K562 (cell line): Measurements from ENCODE around the gene EFS. TPM values are rescaled to one million over a fixed set of nuclear protein-coding genes. Genes with fewer than 3 reads are reported as not detected.

Experiments used
- SFPQ ChIP-seq: fragments of 200-400 bp; formaldehyde crosslinking; IDR thresholded peaks from 2 replicates; pipeline ENCODE4 v1.6.1; 2017; ENCODE audit warnings: mild to moderate bottlenecking, low read depth, low read length, moderate library complexity
- ZNF197 ChIP-seq: fragments of 200-800 bp; sonication (Bioruptor generic); IDR thresholded peaks from 2 replicates; pipeline ENCODE4 v1.6.1; 2016; ENCODE audit warnings: low read depth, missing genetic modification characterization, missing compliant biosample characterization
- ZNF239 ChIP-seq: fragments of 250-450 bp; sonication (Bioruptor Pico); IDR thresholded peaks from 2 replicates; pipeline ENCODE4 v1.4.0; 2020; ENCODE audit warnings: mild to moderate bottlenecking
- ZNF274 ChIP-seq: IDR thresholded peaks from 2 replicates; pipeline ENCODE4 v1.6.1; 2011; ENCODE audit warnings: low read depth, mild to moderate bottlenecking, low read length, moderate library complexity, borderline replicate concordance
- microRNA counts: library from miRNA; unstranded; fragments of <30 nt; microRNA quantifications from one replicate; lab custom pipeline; 2016
- microRNA-seq: library from miRNA; unstranded; fragments of <30 nt; microRNA quantifications from one replicate; pipeline ENCODE4, GENCODE V29; 2018; ENCODE audit warnings: borderline microRNAs expressed
- polyA plus RNA-seq, 8 experiments: library from polyadenylated mRNA; depleted of rRNA in 4 of 8; stranded (reverse) in 5 of 8; unstranded in 3 of 8; fragments of >200 nt; fragmentation: Nextera tagmentation in 2 of 8; fragmentation: Illumina TruSeq in 1 of 8; extraction: Ambion mirVana in 2 of 8; extraction: Trizol in 1 of 8; gene quantifications; 2 replicates each; pipeline versions ENCODE4 v1.2.1 to v1.2.3, GENCODE V29; 2011 to 2014; ENCODE audit warnings: inconsistent platforms in 1 of 8, missing spikeins in 1 of 8
- small RNA-seq: library from RNA; depleted of rRNA; stranded (forward); fragments of <200 nt; gene quantifications from one replicate; pipeline ENCODE3, GENCODE V24; 2014
- total RNA-seq, 7 experiments: library from RNA; depleted of rRNA in 6 of 7; stranded (reverse); fragments of >200 nt in 6 of 7; fragmentation: Illumina TruSeq in 2 of 7; extraction: Trizol in 2 of 7; gene quantifications; 2 replicates each; pipeline versions ENCODE4 v1.2.1 to v1.2.3, GENCODE V29; 2011 to 2021; ENCODE audit warnings: low replicate concordance in 1 of 7

Gene EFS
- total and polyA plus RNA-seq, 9 of the 15 experiments (the other 6 are each of a cell fraction or from before 2014, with no cell fraction given), result 0.01 to 0.03 TPM; not detected in 7

- TF ChIP-seq ZNF274 (no peak), SFPQ (no peak), ZNF239 (no peak), ZNF197 (CRISPR knock-in tag) (no peak)
These were observed 58.4 kb downstream of the EFS start, which contains the start of gene BCL2L2 (continued) for GRCh38 chr14:23306412-23307145.

MicroRNA genes within 50 kb of the gene (microRNA counts, 767-probe panel; counts per million panel counts)
- not detected for microRNA hsa-miR-208a (lab: Ali Mortazavi, UCI)

Small RNAs within 50 kb of the gene (microRNA-seq; reads per million reads assigned to microRNA genes)
- not detected for gene MIR208A

Small RNAs within 50 kb of the gene (small RNA-seq; reads per million reads assigned to genes)
- gene MIR208A, result not detected

Other genes starting within 250 kb of the EFS start
Only the 7 nearest of the 17 such genes appear.
- 2.8 and 3.2 TPM in 2 replicates for gene PPP1R3E, start 62.3 kb downstream of the EFS start, total RNA-seq (2014; rRNA removed)
- gene PPP1R3E, start 62.3 kb downstream of the EFS start, total RNA-seq (2014; rRNA removed; fragmentation: Illumina TruSeq; extraction: Trizol), result 7.1 and 8.4 TPM in 2 replicates
- gene PPP1R3E, start 62.3 kb downstream of the EFS start, total RNA-seq (2015; rRNA removed; fragmentation: Illumina TruSeq; extraction: Trizol), result 7.2 and 8.5 TPM in 2 replicates
- gene PPP1R3E, start 62.3 kb downstream of the EFS start, total RNA-seq (2021), result 7.3 and 7.6 TPM in 2 replicates
- gene PPP1R3E, start 62.3 kb downstream of the EFS start, polyA plus RNA-seq (2011; rRNA removed), result 18.4 and 26.2 TPM in 2 replicates
- gene PPP1R3E, start 62.3 kb downstream of the EFS start, polyA plus RNA-seq (2014; fragmentation: Illumina TruSeq; extraction: Trizol), result 11.5 and 13.4 TPM in 2 replicates
- 1 to 10 TPM; 3.4 to 3.9 TPM for gene PPP1R3E, start 62.3 kb downstream of the EFS start, polyA plus RNA-seq (2014; fragmentation: Nextera tagmentation; extraction: Ambion mirVana)
- 12.9 and 18.5 TPM in 2 replicates for gene PPP1R3E, start 62.3 kb downstream of the EFS start, polyA plus RNA-seq (2014; rRNA removed)
- 15.3 and 17.8 TPM in 2 replicates for gene BCL2L2, start 58.3 kb downstream of the EFS start, total RNA-seq (2014; rRNA removed)
- 13.4 and 14.8 TPM in 2 replicates for gene BCL2L2, start 58.3 kb downstream of the EFS start, total RNA-seq (2014; rRNA removed; fragmentation: Illumina TruSeq; extraction: Trizol)
- 12.2 and 12.8 TPM in 2 replicates for gene BCL2L2, start 58.3 kb downstream of the EFS start, total RNA-seq (2015; rRNA removed; fragmentation: Illumina TruSeq; extraction: Trizol)
- 13.0 and 18.7 TPM in 2 replicates for gene BCL2L2, start 58.3 kb downstream of the EFS start, total RNA-seq (2021)
- gene BCL2L2, start 58.3 kb downstream of the EFS start, polyA plus RNA-seq (2011; rRNA removed), result 21.0 TPM in 2 replicates
- 14.7 and 17.2 TPM in 2 replicates for gene BCL2L2, start 58.3 kb downstream of the EFS start, polyA plus RNA-seq (2014; fragmentation: Illumina TruSeq; extraction: Trizol)
- 1 to 10 TPM; 2.6 to 3.2 TPM for gene BCL2L2, start 58.3 kb downstream of the EFS start, polyA plus RNA-seq (2014; fragmentation: Nextera tagmentation; extraction: Ambion mirVana)
- gene BCL2L2, start 58.3 kb downstream of the EFS start, polyA plus RNA-seq (2014; rRNA removed), result 31.1 and 32.5 TPM in 2 replicates
- gene PABPN1, start 43.7 kb downstream of the EFS start, total RNA-seq (2014; rRNA removed), result 84.5 and 139 TPM in 2 replicates
- gene PABPN1, start 43.7 kb downstream of the EFS start, total RNA-seq (2014; rRNA removed; fragmentation: Illumina TruSeq; extraction: Trizol), result 81.6 and 93.2 TPM in 2 replicates
- gene PABPN1, start 43.7 kb downstream of the EFS start, total RNA-seq (2015; rRNA removed; fragmentation: Illumina TruSeq; extraction: Trizol), result 175 and 178 TPM in 2 replicates
- gene PABPN1, start 43.7 kb downstream of the EFS start, total RNA-seq (2021), result 192 and 215 TPM in 2 replicates
- 388 and 435 TPM in 2 replicates for gene PABPN1, start 43.7 kb downstream of the EFS start, polyA plus RNA-seq (2011; rRNA removed)
- 226 and 292 TPM in 2 replicates for gene PABPN1, start 43.7 kb downstream of the EFS start, polyA plus RNA-seq (2014; fragmentation: Illumina TruSeq; extraction: Trizol)
- gene PABPN1, start 43.7 kb downstream of the EFS start, polyA plus RNA-seq (2014; fragmentation: Nextera tagmentation; extraction: Ambion mirVana), result 10 to 100 TPM; 32.6 to 34.4 TPM
- gene PABPN1, start 43.7 kb downstream of the EFS start, polyA plus RNA-seq (2014; rRNA removed), result 194 and 243 TPM in 2 replicates
- 0.09 and 0.12 TPM in 2 replicates for gene SLC22A17, start 12.3 kb downstream of the EFS start, total RNA-seq (2014; rRNA removed)
- gene SLC22A17, start 12.3 kb downstream of the EFS start, total RNA-seq (2014; rRNA removed; fragmentation: Illumina TruSeq; extraction: Trizol), result not detected in 2 replicates
- gene SLC22A17, start 12.3 kb downstream of the EFS start, total RNA-seq (2015; rRNA removed; fragmentation: Illumina TruSeq; extraction: Trizol), result not detected in 2 replicates
- gene SLC22A17, start 12.3 kb downstream of the EFS start, total RNA-seq (2021), result 0.18 TPM in 1 of 2 replicates, not detected in the other
- 0.19 TPM in 1 of 2 replicates, not detected in the other for gene SLC22A17, start 12.3 kb downstream of the EFS start, polyA plus RNA-seq (2011; rRNA removed)
- gene SLC22A17, start 12.3 kb downstream of the EFS start, polyA plus RNA-seq (2014; fragmentation: Illumina TruSeq; extraction: Trizol), result 0.06 and 0.07 TPM in 2 replicates
- not detected for gene SLC22A17, start 12.3 kb downstream of the EFS start, polyA plus RNA-seq (2014; fragmentation: Nextera tagmentation; extraction: Ambion mirVana)
- gene SLC22A17, start 12.3 kb downstream of the EFS start, polyA plus RNA-seq (2014; rRNA removed), result 0.04 TPM in 1 of 2 replicates, not detected in the other
- not detected in 2 replicates for gene IL25, start 7.6 kb upstream of the EFS start, total RNA-seq (2014; rRNA removed)
- not detected in 2 replicates for gene IL25, start 7.6 kb upstream of the EFS start, total RNA-seq (2014; rRNA removed; fragmentation: Illumina TruSeq; extraction: Trizol)
- gene IL25, start 7.6 kb upstream of the EFS start, total RNA-seq (2015; rRNA removed; fragmentation: Illumina TruSeq; extraction: Trizol), result not detected in 2 replicates
- gene IL25, start 7.6 kb upstream of the EFS start, total RNA-seq (2021), result not detected in 2 replicates
- gene IL25, start 7.6 kb upstream of the EFS start, polyA plus RNA-seq (2011; rRNA removed), result not detected in 2 replicates
- not detected in 2 replicates for gene IL25, start 7.6 kb upstream of the EFS start, polyA plus RNA-seq (2014; fragmentation: Illumina TruSeq; extraction: Trizol)
- not detected for gene IL25, start 7.6 kb upstream of the EFS start, polyA plus RNA-seq (2014; fragmentation: Nextera tagmentation; extraction: Ambion mirVana)
- gene IL25, start 7.6 kb upstream of the EFS start, polyA plus RNA-seq (2014; rRNA removed), result not detected in 2 replicates
- gene CMTM5, start 11.9 kb upstream of the EFS start, total RNA-seq (2014; rRNA removed), result not detected in 2 replicates
- not detected in 2 replicates for gene CMTM5, start 11.9 kb upstream of the EFS start, total RNA-seq (2014; rRNA removed; fragmentation: Illumina TruSeq; extraction: Trizol)
- gene CMTM5, start 11.9 kb upstream of the EFS start, total RNA-seq (2015; rRNA removed; fragmentation: Illumina TruSeq; extraction: Trizol), result not detected in 2 replicates
- not detected in 2 replicates for gene CMTM5, start 11.9 kb upstream of the EFS start, total RNA-seq (2021)
- 0.09 and 0.21 TPM in 2 replicates for gene CMTM5, start 11.9 kb upstream of the EFS start, polyA plus RNA-seq (2011; rRNA removed)
- gene CMTM5, start 11.9 kb upstream of the EFS start, polyA plus RNA-seq (2014; fragmentation: Illumina TruSeq; extraction: Trizol), result not detected in 2 replicates
- not detected for gene CMTM5, start 11.9 kb upstream of the EFS start, polyA plus RNA-seq (2014; fragmentation: Nextera tagmentation; extraction: Ambion mirVana)
- not detected in 2 replicates for gene CMTM5, start 11.9 kb upstream of the EFS start, polyA plus RNA-seq (2014; rRNA removed)
- not detected in 2 replicates for gene MYH6, start 43.1 kb upstream of the EFS start, total RNA-seq (2014; rRNA removed)
- not detected in 2 replicates for gene MYH6, start 43.1 kb upstream of the EFS start, total RNA-seq (2014; rRNA removed; fragmentation: Illumina TruSeq; extraction: Trizol)
- not detected in 2 replicates for gene MYH6, start 43.1 kb upstream of the EFS start, total RNA-seq (2015; rRNA removed; fragmentation: Illumina TruSeq; extraction: Trizol)
- gene MYH6, start 43.1 kb upstream of the EFS start, total RNA-seq (2021), result not detected in 2 replicates
- gene MYH6, start 43.1 kb upstream of the EFS start, polyA plus RNA-seq (2011; rRNA removed), result not detected in 2 replicates
- gene MYH6, start 43.1 kb upstream of the EFS start, polyA plus RNA-seq (2014; fragmentation: Illumina TruSeq; extraction: Trizol), result not detected in 2 replicates
- not detected for gene MYH6, start 43.1 kb upstream of the EFS start, polyA plus RNA-seq (2014; fragmentation: Nextera tagmentation; extraction: Ambion mirVana)
- not detected in 2 replicates for gene MYH6, start 43.1 kb upstream of the EFS start, polyA plus RNA-seq (2014; rRNA removed)